C4-2B (cell line): ENCODE measurements around the gene PCBP4.

Experiments used
- ZFX ChIP-seq: fragments of 450-650 bp; IDR thresholded peaks from 2 replicates; pipeline ENCODE4 v1.6.1; 2017
- TF ChIP-seq, protein P1 (sequence below): fragments of 450-650 bp; conservative IDR thresholded peaks from 2 replicates; pipeline ENCODE4 v1.5.1; 2017; ENCODE audit warnings: mild to moderate bottlenecking

DNA sequence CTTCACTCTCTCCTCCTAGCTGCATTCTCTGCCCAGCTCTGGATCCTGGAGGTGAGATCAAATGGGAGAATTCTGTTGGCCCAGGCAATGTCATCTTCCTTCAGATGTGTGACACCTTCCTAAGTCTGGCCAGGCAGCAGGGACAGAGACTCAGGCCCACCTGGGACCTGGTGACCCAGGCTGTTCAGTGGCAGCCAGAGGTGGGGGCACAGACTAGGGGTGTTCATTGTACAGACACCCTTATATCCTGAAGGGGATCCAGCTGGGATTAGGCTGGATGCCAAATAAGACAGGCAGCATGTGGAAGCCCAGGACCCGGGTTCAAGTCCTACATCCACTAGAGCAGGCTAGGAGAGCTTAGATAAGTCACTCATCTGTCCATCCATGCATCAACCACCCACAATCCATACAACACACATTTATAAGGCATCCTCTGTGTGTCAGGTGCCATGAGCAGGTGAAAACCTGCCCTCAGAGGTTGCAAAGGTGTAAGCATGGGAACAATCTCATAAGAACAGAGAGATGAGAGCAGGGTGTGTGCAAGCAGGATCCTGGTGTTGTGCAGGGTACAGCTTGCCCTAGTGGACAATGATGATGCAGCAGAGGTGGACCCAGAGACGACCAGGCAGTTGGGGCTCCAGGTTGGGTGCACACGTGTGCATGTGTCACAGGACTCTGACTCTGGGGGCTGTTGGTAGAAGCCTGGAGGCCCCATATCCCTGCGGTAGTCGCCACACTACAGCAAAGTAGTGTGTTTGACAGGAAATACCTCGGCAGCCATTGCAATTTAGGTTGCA is 46.7 kb upstream of the PCBP4 start:
- TF ChIP-seq, protein P1, sequence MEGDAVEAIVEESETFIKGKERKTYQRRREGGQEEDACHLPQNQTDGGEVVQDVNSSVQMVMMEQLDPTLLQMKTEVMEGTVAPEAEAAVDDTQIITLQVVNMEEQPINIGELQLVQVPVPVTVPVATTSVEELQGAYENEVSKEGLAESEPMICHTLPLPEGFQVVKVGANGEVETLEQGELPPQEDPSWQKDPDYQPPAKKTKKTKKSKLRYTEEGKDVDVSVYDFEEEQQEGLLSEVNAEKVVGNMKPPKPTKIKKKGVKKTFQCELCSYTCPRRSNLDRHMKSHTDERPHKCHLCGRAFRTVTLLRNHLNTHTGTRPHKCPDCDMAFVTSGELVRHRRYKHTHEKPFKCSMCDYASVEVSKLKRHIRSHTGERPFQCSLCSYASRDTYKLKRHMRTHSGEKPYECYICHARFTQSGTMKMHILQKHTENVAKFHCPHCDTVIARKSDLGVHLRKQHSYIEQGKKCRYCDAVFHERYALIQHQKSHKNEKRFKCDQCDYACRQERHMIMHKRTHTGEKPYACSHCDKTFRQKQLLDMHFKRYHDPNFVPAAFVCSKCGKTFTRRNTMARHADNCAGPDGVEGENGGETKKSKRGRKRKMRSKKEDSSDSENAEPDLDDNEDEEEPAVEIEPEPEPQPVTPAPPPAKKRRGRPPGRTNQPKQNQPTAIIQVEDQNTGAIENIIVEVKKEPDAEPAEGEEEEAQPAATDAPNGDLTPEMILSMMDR, result no peak
- TF ChIP-seq ZFX, result no peak
